GM12878 (cell line): Measurements from ENCODE around the gene RTP5.

Experiments used
- CBFB ChIP-seq: IDR thresholded peaks from 2 replicates; pipeline ENCODE4 v1.6.1; 2016; ENCODE audit warnings: antibody characterized with exemption, low read depth
- EGR1 ChIP-seq, 2 experiments: IDR thresholded peaks; 1 replicate in 1 of 2; 2 replicates in 1 of 2; pipeline ENCODE4 v1.6.1; 2011 to 2012; ENCODE audit warnings: low read depth in 2 of 2, low read length in 2 of 2, borderline replicate concordance in 1 of 2, mild to moderate bottlenecking in 1 of 2, moderate library complexity in 1 of 2
- EZH2 ChIP-seq: IDR thresholded peaks from 2 replicates; pipeline ENCODE4 v1.6.1; 2012; ENCODE audit warnings: low read depth, mild to moderate bottlenecking, control low read depth, inconsistent platforms, low read length, borderline replicate concordance; ENCODE audit not compliant: control insufficient read depth
- FOXK2 ChIP-seq: fragments of 450-650 bp; IDR thresholded peaks from 2 replicates; pipeline ENCODE4 v1.6.1; 2017; ENCODE audit warnings: mild to moderate bottlenecking, moderate library complexity
- POLR2A ChIP-seq: IDR thresholded peaks from 2 replicates; pipeline ENCODE4 v1.6.1; 2011; ENCODE audit warnings: low read depth, mild to moderate bottlenecking, low read length
- POLR2AphosphoS5 ChIP-seq: IDR thresholded peaks from 2 replicates; pipeline ENCODE4 v1.6.1; 2011; ENCODE audit warnings: mild to moderate bottlenecking, low read length, inconsistent platforms
- PRDM15 ChIP-seq: fragments of 450-650 bp; formaldehyde crosslinking; IDR thresholded peaks from 2 replicates; pipeline ENCODE4 v1.4.0; 2020; ENCODE audit warnings: mild to moderate bottlenecking, moderate library complexity
- RAD21 ChIP-seq: IDR thresholded peaks from 2 replicates; pipeline ENCODE4 v1.6.1; 2011; ENCODE audit warnings: mild to moderate bottlenecking, low read depth, low read length, moderate library complexity; ENCODE audit not compliant: insufficient read depth
- RFX5 ChIP-seq: IDR thresholded peaks from 2 replicates; pipeline ENCODE4 v1.6.1; 2011; ENCODE audit warnings: low read depth, low read length, improper control_type of control experiment
- SIN3A ChIP-seq: IDR thresholded peaks from 2 replicates; pipeline ENCODE4 v1.6.1; 2012; ENCODE audit warnings: low read depth, low read length, improper control_type of control experiment
- ZNF384 ChIP-seq: IDR thresholded peaks from 2 replicates; pipeline ENCODE4 v1.6.1; 2012; ENCODE audit warnings: low read depth, mild to moderate bottlenecking, low read length, improper control_type of control experiment, borderline replicate concordance
- TF ChIP-seq, protein P1 (sequence below), 3 experiments: IDR thresholded peaks in 2 of 3; conservative IDR thresholded peaks in 1 of 3; 2 replicates each; pipeline ENCODE4 v1.5.1; 2011; ENCODE audit warnings: low read depth in 3 of 3, low read length in 3 of 3, mild to moderate bottlenecking in 3 of 3, control low read depth in 2 of 3, moderate library complexity in 2 of 3, inconsistent platforms in 1 of 3, mixed read lengths in 1 of 3; ENCODE audit not compliant: control insufficient read depth in 2 of 3, insufficient read depth in 1 of 3; ENCODE audit errors: extremely low read depth in 1 of 3
- TF ChIP-seq, protein P2 (sequence below): IDR thresholded peaks from 2 replicates; pipeline ENCODE4 v1.6.1; 2011; ENCODE audit warnings: mild to moderate bottlenecking, low read depth, low read length, moderate library complexity; ENCODE audit not compliant: insufficient replicate concordance

GRCh38 chr2:241870611-241871537 is 1.3 kb downstream of the RTP5 start:
- TF ChIP-seq, protein P1, sequence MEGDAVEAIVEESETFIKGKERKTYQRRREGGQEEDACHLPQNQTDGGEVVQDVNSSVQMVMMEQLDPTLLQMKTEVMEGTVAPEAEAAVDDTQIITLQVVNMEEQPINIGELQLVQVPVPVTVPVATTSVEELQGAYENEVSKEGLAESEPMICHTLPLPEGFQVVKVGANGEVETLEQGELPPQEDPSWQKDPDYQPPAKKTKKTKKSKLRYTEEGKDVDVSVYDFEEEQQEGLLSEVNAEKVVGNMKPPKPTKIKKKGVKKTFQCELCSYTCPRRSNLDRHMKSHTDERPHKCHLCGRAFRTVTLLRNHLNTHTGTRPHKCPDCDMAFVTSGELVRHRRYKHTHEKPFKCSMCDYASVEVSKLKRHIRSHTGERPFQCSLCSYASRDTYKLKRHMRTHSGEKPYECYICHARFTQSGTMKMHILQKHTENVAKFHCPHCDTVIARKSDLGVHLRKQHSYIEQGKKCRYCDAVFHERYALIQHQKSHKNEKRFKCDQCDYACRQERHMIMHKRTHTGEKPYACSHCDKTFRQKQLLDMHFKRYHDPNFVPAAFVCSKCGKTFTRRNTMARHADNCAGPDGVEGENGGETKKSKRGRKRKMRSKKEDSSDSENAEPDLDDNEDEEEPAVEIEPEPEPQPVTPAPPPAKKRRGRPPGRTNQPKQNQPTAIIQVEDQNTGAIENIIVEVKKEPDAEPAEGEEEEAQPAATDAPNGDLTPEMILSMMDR (IDR thresholded peaks at IDR 0.05 in 2 of 3, conservative IDR thresholded peaks at IDR 0.05 in 1 of 3; ENCODE audit: control insufficient read depth in 2 of 3, extremely low read depth in 1 of 3, insufficient read depth in 1 of 3, low read depth in 3 of 3, low read length in 3 of 3), result no peak
- TF ChIP-seq EGR1 (IDR thresholded peaks at IDR 0.05; ENCODE audit: borderline replicate concordance in 1 of 2, low read depth in 2 of 2, low read length in 2 of 2) (no peak), EZH2 (no peak), POLR2A (no peak), SIN3A (no peak), CBFB (no peak), RFX5 (no peak), POLR2AphosphoS5 (no peak), PRDM15 (CRISPR knock-in tag) (no peak), ZNF384 (no peak), FOXK2 (no peak), RAD21 (no peak)
- TF ChIP-seq, protein P2, sequence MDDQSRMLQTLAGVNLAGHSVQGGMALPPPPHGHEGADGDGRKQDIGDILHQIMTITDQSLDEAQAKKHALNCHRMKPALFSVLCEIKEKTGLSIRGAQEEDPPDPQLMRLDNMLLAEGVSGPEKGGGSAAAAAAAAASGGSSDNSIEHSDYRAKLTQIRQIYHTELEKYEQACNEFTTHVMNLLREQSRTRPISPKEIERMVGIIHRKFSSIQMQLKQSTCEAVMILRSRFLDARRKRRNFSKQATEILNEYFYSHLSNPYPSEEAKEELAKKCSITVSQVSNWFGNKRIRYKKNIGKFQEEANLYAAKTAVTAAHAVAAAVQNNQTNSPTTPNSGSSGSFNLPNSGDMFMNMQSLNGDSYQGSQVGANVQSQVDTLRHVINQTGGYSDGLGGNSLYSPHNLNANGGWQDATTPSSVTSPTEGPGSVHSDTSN, result no peak
